ENCODE data around the gene FEM1C.

Gene FEM1C

DNA sequence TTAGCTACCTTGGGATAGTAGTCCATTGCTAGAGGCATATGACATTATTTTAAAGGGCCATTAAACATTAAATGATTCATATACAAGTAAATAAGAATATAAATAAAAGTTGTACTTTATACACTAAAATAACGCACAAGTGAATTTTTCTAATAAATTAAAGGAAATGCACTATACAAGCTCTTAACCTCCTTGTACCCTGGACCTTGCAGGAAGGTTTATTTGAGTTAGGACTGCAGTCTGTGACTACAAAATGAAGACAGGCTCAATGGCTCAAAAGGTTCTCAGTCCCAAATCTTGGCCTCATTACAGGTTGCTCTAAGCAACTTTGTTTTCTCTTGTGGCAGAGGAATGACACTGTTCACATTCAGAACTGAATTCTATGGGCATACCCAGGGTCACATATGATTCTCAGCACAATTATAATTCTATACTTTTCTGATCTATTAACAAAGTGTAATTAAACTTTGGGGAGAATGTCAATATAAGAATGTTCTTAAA is 34.4 kb downstream of the FEM1C start:
- H3K9me3 ChIP-seq, result no peaks in the 10 kb centered on the region
- H3K36me3 ChIP-seq, result no peaks in the 10 kb centered on the region
- TF ChIP-seq, protein P1, sequence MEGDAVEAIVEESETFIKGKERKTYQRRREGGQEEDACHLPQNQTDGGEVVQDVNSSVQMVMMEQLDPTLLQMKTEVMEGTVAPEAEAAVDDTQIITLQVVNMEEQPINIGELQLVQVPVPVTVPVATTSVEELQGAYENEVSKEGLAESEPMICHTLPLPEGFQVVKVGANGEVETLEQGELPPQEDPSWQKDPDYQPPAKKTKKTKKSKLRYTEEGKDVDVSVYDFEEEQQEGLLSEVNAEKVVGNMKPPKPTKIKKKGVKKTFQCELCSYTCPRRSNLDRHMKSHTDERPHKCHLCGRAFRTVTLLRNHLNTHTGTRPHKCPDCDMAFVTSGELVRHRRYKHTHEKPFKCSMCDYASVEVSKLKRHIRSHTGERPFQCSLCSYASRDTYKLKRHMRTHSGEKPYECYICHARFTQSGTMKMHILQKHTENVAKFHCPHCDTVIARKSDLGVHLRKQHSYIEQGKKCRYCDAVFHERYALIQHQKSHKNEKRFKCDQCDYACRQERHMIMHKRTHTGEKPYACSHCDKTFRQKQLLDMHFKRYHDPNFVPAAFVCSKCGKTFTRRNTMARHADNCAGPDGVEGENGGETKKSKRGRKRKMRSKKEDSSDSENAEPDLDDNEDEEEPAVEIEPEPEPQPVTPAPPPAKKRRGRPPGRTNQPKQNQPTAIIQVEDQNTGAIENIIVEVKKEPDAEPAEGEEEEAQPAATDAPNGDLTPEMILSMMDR (IDR thresholded peaks at IDR 0.05), result no peak
- H3K27ac ChIP-seq, result no peak overlapping the region
- no peak overlapping the region for H3K4me3 ChIP-seq
- H3K27me3 ChIP-seq, result no peaks in the 10 kb centered on the region
- H3K4me1 ChIP-seq, result peaks cover 0 to 14% (median 0%) of the 10 kb centered on the region in 4 donors
- no peak for DNase-seq
- intact Hi-C loops (cut with DNase I; ENCODE audit: low total_unique reads), result no loop called here

DNA sequence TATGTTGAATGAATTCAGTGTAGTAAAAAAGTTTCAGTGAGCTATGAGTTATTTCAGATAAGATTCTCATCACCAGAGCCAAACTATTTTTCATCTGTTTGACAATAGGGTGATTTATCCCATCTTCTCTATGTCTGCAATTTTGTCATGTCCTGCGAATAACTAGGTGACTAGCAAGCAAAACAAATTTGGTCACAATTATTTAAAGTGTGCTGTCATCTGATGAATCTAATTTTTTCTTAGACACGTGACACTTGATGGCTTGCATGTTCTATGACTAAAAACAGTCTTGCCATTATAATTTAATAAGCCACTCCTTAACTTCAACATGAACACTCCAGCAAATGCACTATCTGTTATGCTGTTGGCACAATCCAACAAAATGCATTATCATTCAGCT is 35.0 kb downstream of the FEM1C start:
- H3K27ac ChIP-seq, result no peak overlapping the region
- peaks cover 0 to 14% (median 0%) of the 10 kb centered on the region in 4 donors for H3K4me1 ChIP-seq
- no peak for DNase-seq
- H3K36me3 ChIP-seq, result no peaks in the 10 kb centered on the region
- intact Hi-C loops (cut with DNase I; ENCODE audit: low total_unique reads), result no loop called here
- no peaks in the 10 kb centered on the region for H3K9me3 ChIP-seq
- no peak overlapping the region for H3K4me3 ChIP-seq
- no peaks in the 10 kb centered on the region for H3K27me3 ChIP-seq
- TF ChIP-seq, protein P1 (IDR thresholded peaks at IDR 0.05), result no peak

DNA sequence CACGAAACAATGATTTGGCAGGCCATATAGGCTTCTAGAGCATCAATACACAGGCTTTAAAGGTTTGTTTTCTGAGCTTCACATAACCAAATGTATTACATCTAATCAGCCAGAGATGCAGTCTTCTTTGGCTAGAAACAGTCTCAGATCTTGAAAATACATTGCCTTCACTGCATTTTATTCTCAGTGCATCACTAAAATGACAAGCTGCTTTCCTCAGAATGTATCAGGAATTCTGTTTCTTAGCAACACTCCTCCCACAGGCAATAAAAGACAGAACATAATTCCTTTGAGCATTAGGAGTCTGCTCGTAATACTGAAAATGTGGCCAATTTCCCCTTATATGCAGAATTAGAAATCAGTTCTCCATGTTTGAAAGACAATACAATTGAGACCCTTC is 36.9 kb downstream of the FEM1C start:
- H3K9me3 ChIP-seq, result no peaks in the 10 kb centered on the region
- H3K4me3 ChIP-seq, result no peak overlapping the region
- no peak for DNase-seq
- no peaks in the 10 kb centered on the region for H3K27me3 ChIP-seq
- H3K36me3 ChIP-seq, result no peaks in the 10 kb centered on the region
- intact Hi-C loops (cut with DNase I; ENCODE audit: low total_unique reads), result no loop called here
- peak overlapping the region in 1 of 2 donors; percentile 30 for H3K27ac ChIP-seq
- H3K4me1 ChIP-seq, result peaks cover 0 to 14% (median 0%) of the 10 kb centered on the region in 4 donors
- TF ChIP-seq, protein P1 (IDR thresholded peaks at IDR 0.05), result no peak

DNA sequence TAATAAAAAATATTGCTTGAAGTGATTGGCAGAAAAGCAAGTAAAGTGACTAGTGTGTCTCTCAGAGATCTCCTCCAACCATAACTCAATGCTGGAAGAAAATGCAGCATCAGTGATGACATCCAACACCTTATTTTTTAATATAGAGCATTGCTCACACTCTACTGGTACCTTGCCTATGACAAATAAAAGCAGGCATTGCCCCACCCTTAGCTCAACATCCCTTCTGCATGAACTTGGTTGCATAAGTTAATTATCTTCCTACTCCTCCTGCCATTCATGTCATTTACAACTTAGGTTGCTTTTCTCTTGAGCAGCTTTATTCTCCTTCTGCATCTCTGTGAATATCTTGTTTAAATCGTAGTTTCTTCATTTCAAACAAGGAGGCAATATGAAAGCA is 41.2 kb downstream of the FEM1C start:
- TF ChIP-seq, protein P1 (IDR thresholded peaks at IDR 0.05), result no peak

DNA sequence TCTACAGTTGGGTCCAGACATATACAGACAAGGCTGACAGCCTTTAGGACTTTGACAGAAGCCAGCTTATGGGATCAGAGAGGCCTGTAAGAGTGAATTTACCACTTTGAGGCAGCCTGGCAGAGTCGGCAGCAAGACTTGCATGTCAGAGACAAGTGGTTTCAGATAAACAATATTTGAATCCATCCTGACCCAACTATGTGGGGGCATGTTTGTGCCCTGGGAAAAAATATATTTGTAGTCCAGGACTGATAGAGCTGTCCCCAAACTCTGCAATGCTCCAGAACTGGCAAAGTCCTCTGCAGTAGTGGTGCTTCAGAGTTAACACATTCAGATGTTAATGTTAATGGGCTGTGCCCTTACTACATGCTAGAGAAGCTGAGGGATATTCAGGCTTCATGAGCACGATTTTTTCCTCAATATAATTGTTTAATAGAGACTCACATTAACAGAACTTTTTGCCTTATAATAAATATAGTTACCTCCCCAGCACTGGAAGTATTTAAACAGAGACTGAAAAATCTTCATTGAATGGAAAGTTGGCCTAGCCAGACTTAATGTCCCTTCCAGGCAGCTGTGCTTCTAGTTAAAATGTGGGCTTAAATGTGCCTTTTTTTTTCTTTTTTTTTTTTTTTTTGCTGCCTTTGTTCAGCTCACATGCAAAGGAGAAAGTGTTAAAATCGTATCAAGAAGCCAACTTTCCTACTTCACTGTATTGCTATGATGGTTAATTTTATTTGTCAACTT is 42.9 kb downstream of the FEM1C start:
- no peak for DNase-seq
- Histone ChIP-seq H3K36me3 (no peaks in the 10 kb centered on the region), H3K27me3 (no peaks in the 10 kb centered on the region), H3K9me3 (no peaks in the 10 kb centered on the region), H3K4me3 (no peak overlapping the region), H3K4me1 (peaks cover 0 to 10% (median 2%) of the 10 kb centered on the region in 4 donors), H3K27ac (no peak overlapping the region)
- TF ChIP-seq, protein P1 (IDR thresholded peaks at IDR 0.05), result no peak
- intact Hi-C loops (cut with DNase I; ENCODE audit: low total_unique reads), result no loop called here

More for the DNA sequence above, 41.2 kb downstream of the FEM1C start:
- no peaks in the 10 kb centered on the region for H3K9me3 ChIP-seq
- intact Hi-C loops (cut with DNase I; ENCODE audit: low total_unique reads), result no loop called here
- no peak for DNase-seq
- no peak overlapping the region for H3K4me3 ChIP-seq
- no peaks in the 10 kb centered on the region for H3K36me3 ChIP-seq
- H3K27ac ChIP-seq, result no peak overlapping the region
- H3K4me1 ChIP-seq, result peaks cover 0 to 19% (median 2%) of the 10 kb centered on the region in 4 donors
- H3K27me3 ChIP-seq, result no peaks in the 10 kb centered on the region

Data from tibial artery (tissue), 4 donors.